WTC11 (cell line): ENCODE data around the gene DUSP1. TPM values are rescaled to one million over a fixed set of nuclear protein-coding genes. Genes with fewer than 3 reads are reported as not detected.

Source experiments
- ATAC-seq: fragments of 200-7000 bp; cut with Tn5 transposase; 2 replicates; pipeline ENCODE4 v1.10.0; 2021; ENCODE audit warnings: mild to moderate bottlenecking, moderate library complexity
- CTCF ChIA-PET: fragments of 300-600 bp; sonication (Branson Sonifier 250); formaldehyde crosslinking; loops from one replicate; lab custom pipeline; 2021; ENCODE audit warnings: antibody characterized with exemption; lab: Charles Lee
- POLR2A ChIA-PET: fragments of 350-600 bp; sonication (Branson Sonifier 250); formaldehyde crosslinking; loops from one replicate; lab custom pipeline; 2021; ENCODE audit warnings: antibody characterized with exemption; lab: Charles Lee
- DNase-seq: peaks from one replicate; pipeline ENCODE4 v3.0.0; 2021; ENCODE audit warnings: low spot score
- H3K27ac Mint-ChIP-seq: 2 replicates; pipeline ENCODE4 v1.8.0; 2021; ENCODE audit warnings: mixed read lengths
- H3K27me3 Mint-ChIP-seq: 2 replicates; pipeline ENCODE4 v1.8.0; 2021; ENCODE audit warnings: low read depth, mild to moderate bottlenecking, moderate library complexity, mixed read lengths
- H3K36me3 Mint-ChIP-seq: 2 replicates; pipeline ENCODE4 v1.8.0; 2021; ENCODE audit warnings: mixed read lengths
- H3K4me1 Mint-ChIP-seq: 2 replicates; pipeline ENCODE4 v1.8.0; 2022; ENCODE audit warnings: mixed read lengths
- H3K4me3 Mint-ChIP-seq: 2 replicates; pipeline ENCODE4 v1.8.0; 2021; ENCODE audit warnings: mild to moderate bottlenecking, moderate library complexity, mixed read lengths
- H3K9me3 Mint-ChIP-seq: 2 replicates; pipeline ENCODE4 v1.8.0; 2021; ENCODE audit warnings: mixed read lengths
- ARID4B ChIP-seq: sonication (generic); formaldehyde crosslinking; IDR thresholded peaks from 2 replicates; pipeline ENCODE4 v1.8.0; 2023; ENCODE audit warnings: missing genetic modification reagents, mild to moderate bottlenecking, borderline replicate concordance
- ATF2 ChIP-seq: sonication (generic); formaldehyde crosslinking; IDR thresholded peaks from 2 replicates; pipeline ENCODE4 v1.8.1; 2022; ENCODE audit warnings: low read depth, missing genetic modification reagents, borderline replicate concordance
- CREM ChIP-seq: sonication (generic); formaldehyde crosslinking; IDR thresholded peaks from 2 replicates; pipeline ENCODE4 v1.8.1; 2022; ENCODE audit warnings: mild to moderate bottlenecking, missing genetic modification reagents, moderate library complexity
- CTCF ChIP-seq: fragments of 200-600 bp; IDR thresholded peaks from 2 replicates; pipeline ENCODE4 v1.8.0; 2022; ENCODE audit warnings: antibody characterized with exemption
- E2F4 ChIP-seq: sonication (generic); formaldehyde crosslinking; IDR thresholded peaks from 2 replicates; pipeline ENCODE4 v1.8.1; 2022; ENCODE audit warnings: low read depth, mild to moderate bottlenecking, moderate library complexity, missing genetic modification reagents, borderline replicate concordance
- ETV6 ChIP-seq: sonication (generic); formaldehyde crosslinking; IDR thresholded peaks from 2 replicates; pipeline ENCODE4 v1.8.1; 2022; ENCODE audit warnings: mild to moderate bottlenecking, missing genetic modification reagents
- GABPB1 ChIP-seq: sonication (generic); formaldehyde crosslinking; IDR thresholded peaks from 2 replicates; pipeline ENCODE4 v1.8.1; 2023; ENCODE audit warnings: mild to moderate bottlenecking, missing genetic modification reagents
- GRHL2 ChIP-seq: fragments of 250-450 bp; sonication (Bioruptor Pico); IDR thresholded peaks from 2 replicates; pipeline ENCODE4 v1.8.0; 2022; ENCODE audit warnings: mild to moderate bottlenecking, moderate library complexity; ENCODE audit not compliant: insufficient replicate concordance, severe bottlenecking
- IRF1 ChIP-seq: sonication (generic); formaldehyde crosslinking; IDR thresholded peaks from 2 replicates; pipeline ENCODE4 v1.8.0; 2023; ENCODE audit warnings: missing genetic modification reagents
- JAZF1 ChIP-seq: fragments of 250-450 bp; sonication (Bioruptor Pico); IDR thresholded peaks from 2 replicates; pipeline ENCODE4 v1.9.0; 2021; ENCODE audit warnings: moderate library complexity, mild to moderate bottlenecking, inconsistent platforms
- MLX ChIP-seq: sonication (generic); formaldehyde crosslinking; IDR thresholded peaks from 2 replicates; pipeline ENCODE4 v1.8.1; 2023; ENCODE audit warnings: mild to moderate bottlenecking, missing genetic modification reagents, moderate library complexity
- NFE2L1 ChIP-seq: sonication (generic); formaldehyde crosslinking; IDR thresholded peaks from 2 replicates; pipeline ENCODE4 v1.8.1; 2023; ENCODE audit warnings: missing genetic modification reagents
- NR3C1 ChIP-seq: sonication (generic); formaldehyde crosslinking; conservative IDR thresholded peaks from 2 replicates; pipeline ENCODE4 v1.8.1; 2023; ENCODE audit warnings: low read depth, mild to moderate bottlenecking, missing genetic modification reagents
- PRRX2 ChIP-seq: fragments of 250-450 bp; sonication (Bioruptor Pico); IDR thresholded peaks from 2 replicates; pipeline ENCODE4 v1.8.0; 2021; ENCODE audit warnings: mild to moderate bottlenecking
- SMAD4 ChIP-seq: sonication (generic); formaldehyde crosslinking; IDR thresholded peaks from 2 replicates; pipeline ENCODE4 v1.8.0; 2022; ENCODE audit warnings: mild to moderate bottlenecking, missing genetic modification reagents
- SP1 ChIP-seq: sonication (generic); formaldehyde crosslinking; conservative IDR thresholded peaks from 2 replicates; pipeline ENCODE4 v1.8.1; 2022; ENCODE audit warnings: missing genetic modification reagents
- TEAD1 ChIP-seq: sonication (generic); formaldehyde crosslinking; IDR thresholded peaks from 2 replicates; pipeline ENCODE4 v1.8.0; 2022; ENCODE audit warnings: mild to moderate bottlenecking, missing genetic modification reagents
- USF1 ChIP-seq: sonication (generic); formaldehyde crosslinking; IDR thresholded peaks from 2 replicates; pipeline ENCODE4 v1.8.0; 2022; ENCODE audit warnings: mild to moderate bottlenecking, missing genetic modification reagents
- USF2 ChIP-seq: sonication (generic); formaldehyde crosslinking; IDR thresholded peaks from 2 replicates; pipeline ENCODE4 v1.8.1; 2023; ENCODE audit warnings: mild to moderate bottlenecking, missing genetic modification reagents, moderate library complexity
- ZMAT4 ChIP-seq: fragments of 250-450 bp; sonication (Bioruptor Pico); IDR thresholded peaks from 2 replicates; pipeline ENCODE4 v1.9.0; 2021; ENCODE audit warnings: mild to moderate bottlenecking
- ZNF138 ChIP-seq: sonication (generic); formaldehyde crosslinking; conservative IDR thresholded peaks from 2 replicates; pipeline ENCODE4 v1.8.1; 2022; ENCODE audit warnings: mild to moderate bottlenecking, moderate library complexity, missing genetic modification reagents
- ZNF396 ChIP-seq: fragments of 250-450 bp; sonication (Bioruptor Pico); IDR thresholded peaks from 2 replicates; pipeline ENCODE4 v1.8.0; 2021; ENCODE audit warnings: mild to moderate bottlenecking, moderate library complexity, borderline replicate concordance
- ZNF423 ChIP-seq: fragments of 250-450 bp; sonication (Bioruptor Pico); IDR thresholded peaks from 2 replicates; pipeline ENCODE4 v2.1.2; 2022; ENCODE audit warnings: mild to moderate bottlenecking, moderate library complexity
- ZNF671 ChIP-seq: fragments of 250-450 bp; sonication (Bioruptor Pico); IDR thresholded peaks from 2 replicates; pipeline ENCODE4 v1.8.0; 2021; ENCODE audit warnings: mild to moderate bottlenecking
- total RNA-seq: library from RNA; stranded (reverse); gene quantifications from 3 replicates; pipeline ENCODE4 v1.2.3, GENCODE V29; 2021

Gene DUSP1
- total RNA-seq, 1 experiment from 2014 or later: 9.5 TPM

GRCh38 chr5:172820046-172820767 lies 49.2 kb upstream of the DUSP1 start:
- ATAC-seq: no peak
- no peak overlapping the region for H3K4me3 Mint-ChIP-seq
- POLR2A ChIA-PET: no interaction called here
- no peak overlapping the region for H3K27ac Mint-ChIP-seq
- H3K9me3 Mint-ChIP-seq: peaks cover 2% of the 10 kb centered on the region
- TF ChIP-seq E2F4 (CRISPR knock-in tag) (no peak), JAZF1 (CRISPR knock-in tag) (no peak), ZMAT4 (CRISPR knock-in tag) (no peak), CREM (CRISPR knock-in tag) (no peak), SMAD4 (CRISPR knock-in tag) (no peak), PRRX2 (CRISPR knock-in tag) (no peak), IRF1 (no peak), USF2 (CRISPR knock-in tag) (no peak), ZNF423 (CRISPR knock-in tag) (no peak), CTCF (no peak), ZNF138 (CRISPR knock-in tag) (no peak), NFE2L1 (CRISPR knock-in tag) (no peak), GABPB1 (CRISPR knock-in tag) (no peak), ATF2 (CRISPR knock-in tag) (no peak), GRHL2 (CRISPR knock-in tag) (no peak), MLX (CRISPR knock-in tag) (no peak), ETV6 (CRISPR knock-in tag) (no peak)
- CTCF ChIA-PET: no interaction called here
- H3K27me3 Mint-ChIP-seq: peaks cover 33% of the 10 kb centered on the region
- no peaks in the 10 kb centered on the region for H3K36me3 Mint-ChIP-seq
- no peak for DNase-seq
- peaks cover 6% of the 10 kb centered on the region for H3K4me1 Mint-ChIP-seq

- ATAC-seq (no peak), DNase-seq (no peak)
- Mint-ChIP-seq H3K9me3 (no peaks in the 10 kb centered on the region), H3K27ac (no peak overlapping the region), H3K36me3 (no peaks in the 10 kb centered on the region), H3K27me3 (peaks cover 35% of the 10 kb centered on the region), H3K4me1 (peaks cover 6% of the 10 kb centered on the region), H3K4me3 (no peak overlapping the region)
- POLR2A ChIA-PET: no interaction called here
- CTCF ChIA-PET: no interaction called here
- TF ChIP-seq TEAD1 (CRISPR knock-in tag): no peak
- no peak for TF ChIP-seq ZNF671 (CRISPR knock-in tag)
- TF ChIP-seq SP1 (CRISPR knock-in tag): no peak
- TF ChIP-seq USF1: no peak
- TF ChIP-seq ZNF396 (CRISPR knock-in tag): no peak
- TF ChIP-seq ARID4B (CRISPR knock-in tag): no peak
- no peak for TF ChIP-seq NR3C1 (CRISPR knock-in tag)
Observed at GRCh38 chr5:172819569-172819968, 48.6 kb upstream of the DUSP1 start.
